HG02610 (cell line): ENCODE measurements around the gene ZNF23.

Experiments used
- ATAC-seq: cut with Tn5 transposase; IDR thresholded peaks from one replicate; pipeline ENCODE4 v1.9.1; 2021; ENCODE audit warnings: mild to moderate bottlenecking, moderate library complexity; ENCODE audit not compliant: unreplicated experiment

ZNF23 gene

DNA sequence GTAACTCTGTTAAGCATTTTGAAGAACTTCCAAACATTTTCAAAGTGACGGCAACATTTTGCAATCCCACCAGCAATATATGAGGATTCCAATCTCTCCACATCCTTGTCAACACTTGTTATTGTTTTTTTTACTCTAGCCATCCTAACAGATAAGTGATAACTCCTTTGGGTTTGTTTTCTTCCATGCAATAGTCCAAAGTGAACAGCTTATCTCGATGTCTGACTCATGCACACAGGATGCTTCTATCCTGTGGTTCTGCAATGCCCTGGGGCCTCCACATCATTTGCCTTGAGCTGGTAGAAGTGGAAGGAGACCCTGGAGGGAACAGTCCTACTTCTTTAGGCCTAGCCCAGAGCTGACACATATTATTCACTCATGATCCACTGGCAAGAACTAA, 33.2 kb downstream of the ZNF23 start:
- ATAC-seq: no peak

DNA sequence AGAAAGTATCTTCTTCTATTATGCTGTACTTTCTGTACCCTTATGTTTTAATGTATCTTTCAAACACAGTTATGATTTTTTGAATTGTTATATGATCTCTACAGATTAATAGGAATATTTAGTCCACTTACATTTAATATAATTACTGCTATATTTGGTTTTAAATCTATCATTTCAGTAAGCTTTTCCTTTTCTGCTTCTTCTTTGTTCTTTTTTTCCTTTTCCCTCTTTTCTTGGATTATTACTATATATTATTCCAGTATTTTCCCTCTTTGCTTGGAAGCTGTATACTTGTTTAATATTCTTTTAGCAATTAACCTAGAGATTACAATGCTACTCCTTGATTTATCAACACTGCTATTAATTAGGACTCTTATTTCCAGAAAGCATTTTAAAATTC, 33.7 kb downstream of the ZNF23 start:
- no peak for ATAC-seq

- no peak for ATAC-seq
Measured at GRCh38 chr16:71426880-71427615, 35.0 kb downstream of the ZNF23 start.

DNA sequence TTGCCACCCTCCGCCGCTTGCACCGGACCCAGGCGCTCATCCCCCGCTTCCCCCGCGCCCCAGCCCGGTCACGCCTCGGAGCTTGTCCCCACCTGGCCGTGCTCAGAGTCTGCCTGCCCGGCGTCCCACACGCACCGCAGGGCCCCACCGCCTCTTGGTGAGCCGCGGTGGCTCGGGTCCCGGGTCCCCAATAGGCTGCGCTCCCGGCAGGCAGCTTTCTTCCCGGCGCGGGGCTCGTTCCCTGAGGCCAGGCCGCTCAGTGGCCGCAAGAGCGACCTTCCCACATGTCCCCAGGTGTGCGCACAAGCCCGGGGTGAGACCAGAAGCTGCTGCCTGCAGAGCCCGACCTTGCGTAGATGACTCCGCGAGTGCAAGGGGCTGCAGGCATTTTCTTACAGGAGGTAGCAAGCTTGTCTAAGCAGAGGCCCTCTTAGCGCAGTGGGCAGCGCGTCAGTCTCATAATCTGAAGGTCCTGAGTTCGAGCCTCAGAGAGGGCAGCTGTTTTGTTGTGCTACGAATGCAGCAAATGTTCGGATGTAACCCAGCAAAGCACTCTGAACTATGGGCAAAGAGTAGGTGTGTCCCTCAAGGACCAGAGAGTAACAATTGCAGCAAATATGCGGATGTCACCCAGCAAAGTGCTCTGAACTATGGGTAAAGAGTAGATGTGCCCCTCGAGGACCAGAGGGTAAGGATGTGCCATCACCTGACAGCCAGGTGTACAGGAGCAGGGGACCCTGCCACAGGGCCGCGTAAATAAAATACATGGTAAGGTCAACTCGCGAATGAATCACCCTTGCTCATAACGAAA, 35.8 kb downstream of the ZNF23 start:
- peak; percentile 75 for ATAC-seq

DNA sequence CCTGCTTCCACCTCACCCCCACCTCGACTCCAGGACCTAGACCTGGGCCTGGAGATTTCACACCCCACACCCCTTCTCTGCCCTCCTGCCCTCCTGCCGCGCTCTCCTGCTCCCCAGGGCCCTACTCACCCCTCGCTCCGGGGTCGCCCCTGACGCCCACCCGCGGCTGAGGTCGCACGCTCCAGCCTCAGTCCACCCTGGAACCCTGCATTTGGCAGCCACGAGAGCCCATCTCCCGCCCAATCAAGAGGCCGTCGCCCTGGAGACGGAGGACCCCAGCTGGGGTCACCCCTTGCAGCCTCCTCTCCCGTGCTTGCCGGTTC, 36.3 kb downstream of the ZNF23 start:
- ATAC-seq: no peak

GRCh38 chr16:71424626-71425025, 37.4 kb downstream of the ZNF23 start:
- no peak for ATAC-seq

- ATAC-seq: no peak
Measured at GRCh38 chr16:71423865-71424264, 38.2 kb downstream of the ZNF23 start.

DNA sequence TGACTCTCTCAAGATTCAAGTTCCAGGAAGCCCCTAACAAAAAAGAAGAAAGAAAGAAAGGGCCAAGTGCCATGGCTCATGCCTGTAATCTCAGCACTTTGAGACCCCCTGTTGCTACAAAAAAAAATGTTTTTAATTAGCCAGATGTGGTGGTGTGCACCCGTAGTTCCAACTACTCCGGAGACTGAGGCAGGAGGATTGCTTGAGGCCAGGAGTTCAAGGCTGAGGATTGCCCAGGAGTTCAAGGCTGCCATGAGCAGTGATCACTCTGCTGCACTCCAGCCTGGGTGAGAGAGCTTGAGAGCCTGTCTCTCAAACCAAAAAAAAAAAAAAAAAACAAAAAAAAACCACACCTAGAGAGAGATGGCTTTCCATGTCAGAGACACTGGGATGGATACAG, 39.0 kb downstream of the ZNF23 start:
- no peak for ATAC-seq

DNA sequence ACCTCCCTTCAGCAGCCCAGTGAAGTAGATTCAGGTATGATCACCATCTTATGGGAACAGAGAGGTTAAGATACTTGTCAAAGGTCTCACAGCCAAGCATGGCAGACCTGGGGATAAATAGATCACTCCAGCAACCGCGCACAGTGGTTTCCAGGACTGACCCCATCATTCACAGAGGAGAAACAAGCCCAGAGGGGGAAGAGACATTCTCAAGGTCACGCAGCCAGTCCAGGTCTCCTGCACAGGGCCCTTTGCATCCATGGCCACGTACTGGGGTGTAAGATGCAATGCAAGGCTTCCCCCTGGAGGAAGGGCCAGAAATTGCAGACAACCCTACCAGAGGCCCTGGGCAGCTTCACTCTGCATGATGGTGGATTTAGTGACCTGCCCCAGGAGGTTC, 40.1 kb downstream of the ZNF23 start:
- ATAC-seq: no peak

DNA sequence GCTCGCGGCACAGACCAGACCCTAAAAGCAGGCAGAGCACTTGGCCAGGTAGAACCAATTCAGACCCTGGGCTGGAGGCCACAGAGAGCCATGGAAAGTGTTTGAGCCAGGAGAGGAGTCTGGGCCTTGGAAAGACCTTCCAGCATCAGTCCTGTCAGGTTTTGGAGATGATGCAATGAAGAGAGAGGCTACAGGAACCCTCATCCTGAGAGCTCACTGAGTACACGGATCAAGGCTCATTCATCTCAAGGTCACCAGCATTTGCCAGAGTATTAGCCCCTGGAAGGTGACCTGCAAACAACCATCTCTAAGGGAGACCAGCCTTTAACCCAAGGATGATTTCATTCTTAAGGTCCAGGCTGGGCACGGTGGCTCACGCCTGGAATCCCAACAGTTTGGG, 48.0 kb downstream of the ZNF23 start:
- no peak for ATAC-seq

- ATAC-seq: no peak
Measured at GRCh38 chr16:71413341-71413740, 48.7 kb downstream of the ZNF23 start.

DNA sequence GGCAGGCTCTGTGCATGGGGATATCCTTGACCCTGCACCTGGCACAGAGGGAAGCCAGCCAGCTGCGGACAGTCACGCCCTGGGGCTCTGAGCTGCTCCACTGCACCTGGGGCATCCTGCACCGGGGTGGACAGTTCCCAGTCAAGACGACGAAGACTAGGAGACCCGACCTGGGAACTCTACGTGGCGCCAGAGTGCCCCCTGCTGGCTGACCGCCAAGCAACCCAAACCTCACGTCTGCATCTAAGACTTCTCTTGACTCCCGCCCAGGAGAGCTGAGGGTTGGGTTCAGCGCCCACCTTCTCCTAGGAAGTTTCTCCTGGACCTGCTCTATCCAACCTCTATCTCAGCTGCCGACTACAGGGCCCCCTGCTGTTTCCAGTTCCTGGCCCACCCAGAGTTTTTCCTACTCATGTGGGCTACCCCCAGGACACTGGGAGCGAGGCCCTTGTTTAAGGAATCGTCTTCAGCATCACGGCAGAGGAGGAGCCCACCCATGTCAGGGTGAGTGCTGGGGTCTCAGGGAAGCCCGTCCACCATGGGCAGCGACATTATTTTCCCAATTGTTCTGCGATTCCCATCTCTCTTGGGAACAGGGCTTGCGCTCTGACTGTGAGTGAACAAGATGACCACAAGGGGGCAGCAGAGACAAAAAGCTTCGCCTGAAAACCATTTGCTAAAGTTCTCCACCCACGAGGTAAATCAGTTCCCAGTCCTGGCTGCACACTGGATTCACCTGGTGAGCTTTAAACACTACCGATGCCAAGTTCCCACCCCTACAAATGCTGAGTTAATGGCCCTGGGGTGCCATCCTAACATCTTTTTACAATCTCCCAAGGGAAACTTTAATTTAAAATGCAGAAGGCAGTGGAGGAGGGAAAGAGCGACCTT, 49.5 kb downstream of the ZNF23 start:
- ATAC-seq: no peak

- no peak for ATAC-seq
Measured at GRCh38 chr16:71410146-71410545, 51.9 kb downstream of the ZNF23 start.

- ATAC-seq: no peak
Measured at GRCh38 chr16:71409011-71409775, 52.9 kb downstream of the ZNF23 start.

DNA sequence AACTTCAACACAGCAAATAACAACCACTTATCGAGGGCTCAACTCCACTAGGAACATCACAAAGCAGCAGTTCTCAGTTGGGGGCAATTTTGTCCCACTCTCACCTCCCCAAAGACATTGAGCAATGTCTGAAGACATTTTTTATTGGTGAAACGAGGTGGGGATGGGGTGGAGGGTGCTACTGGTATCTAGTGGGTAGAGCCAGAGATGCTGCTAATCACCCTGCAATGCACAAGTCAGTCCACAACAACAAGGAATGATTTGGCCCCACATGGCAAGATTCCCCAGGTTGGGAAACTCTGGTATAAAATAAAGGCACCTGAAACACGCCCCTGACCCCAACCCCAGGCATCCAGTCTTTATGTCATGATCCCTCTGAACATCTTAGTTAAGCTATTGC, 53.5 kb downstream of the ZNF23 start:
- ATAC-seq: no peak

GRCh38 chr16:71407731-71408130, 54.3 kb downstream of the ZNF23 start:
- no peak for ATAC-seq

DNA sequence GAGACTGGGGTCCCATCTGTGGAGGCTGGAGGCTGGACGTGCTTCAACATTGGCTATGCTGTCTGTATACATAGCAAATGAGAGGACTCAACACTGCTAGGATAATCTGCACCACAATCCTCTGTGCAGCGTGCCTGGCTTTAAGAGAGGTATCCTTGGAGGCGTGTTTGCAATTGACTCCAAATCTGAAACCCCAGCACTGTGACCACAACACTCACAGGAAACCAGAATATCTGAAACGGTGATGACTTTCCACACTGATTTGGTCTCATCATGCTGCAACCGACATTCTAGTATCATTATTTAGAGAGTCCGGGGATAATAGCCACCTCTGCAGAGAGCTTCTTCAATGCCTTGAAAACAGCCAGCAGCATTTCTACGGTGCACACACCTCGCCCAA, 55.3 kb downstream of the ZNF23 start:
- ATAC-seq: no peak

GRCh38 chr16:71406316-71406715, 55.7 kb downstream of the ZNF23 start:
- ATAC-seq: no peak

DNA sequence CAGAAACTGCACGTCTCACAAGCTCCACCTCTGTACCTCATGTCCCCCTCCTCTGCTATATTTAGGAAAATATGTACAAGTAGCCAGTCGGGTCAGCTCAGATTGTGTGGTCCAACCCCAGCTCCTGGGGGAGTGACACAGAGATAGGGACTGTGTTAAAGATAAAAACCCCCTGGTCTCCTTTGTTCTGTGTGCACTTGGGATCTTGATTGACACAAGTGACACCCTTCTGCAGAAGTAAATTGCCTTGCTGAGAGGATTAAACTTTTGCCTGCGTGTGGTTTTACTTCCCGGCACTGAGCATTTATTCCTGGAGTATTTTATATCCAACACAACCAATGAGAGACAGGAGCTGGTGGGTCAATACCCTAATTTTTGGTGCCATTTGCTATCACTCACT, 57.7 kb downstream of the ZNF23 start:
- ATAC-seq: no peak

- ATAC-seq: no peak
Measured at GRCh38 chr16:71402674-71403073, 59.4 kb downstream of the ZNF23 start.

DNA sequence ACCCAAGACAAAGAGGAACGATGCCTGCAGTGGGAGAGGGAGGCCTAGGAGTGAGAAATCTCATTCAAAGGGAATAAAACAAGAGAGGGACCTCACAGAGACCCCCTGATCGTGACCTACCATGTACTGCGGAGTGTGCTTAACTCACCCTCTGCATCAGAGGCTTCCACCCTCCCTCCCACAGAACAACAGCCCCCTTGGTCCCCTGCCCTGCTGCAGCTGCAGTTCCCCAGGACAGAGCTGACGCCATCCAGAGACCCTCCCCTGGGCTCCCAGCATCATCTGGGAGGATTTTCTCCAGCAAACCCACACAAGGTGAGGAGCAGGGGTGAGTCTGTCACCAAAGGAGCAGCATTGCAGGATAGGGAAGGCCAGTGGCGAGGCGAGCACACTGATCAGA, 60.0 kb downstream of the ZNF23 start:
- no peak for ATAC-seq
